Fibroblast of the conjunctiva (primary cell): ENCODE measurements around the gene GALM.
"Not testable (repeated sequence)": the region's sequence is repeated elsewhere in the genome, so short reads cannot be mapped to it uniquely, and the experiment has no call there.

ENCODE experiments used
- DNase-seq: peaks from one replicate; pipeline ENCODE4 v3.0.0-alpha.2; 2010; ENCODE audit warnings: low read depth

Gene GALM

GRCh38 chr2:38742797-38743559 is 77.1 kb downstream of the GALM start:
- DNase-seq, result no peak

- no peak for DNase-seq
These were observed 77.9 kb downstream of the GALM start for GRCh38 chr2:38743672-38744398.

DNA sequence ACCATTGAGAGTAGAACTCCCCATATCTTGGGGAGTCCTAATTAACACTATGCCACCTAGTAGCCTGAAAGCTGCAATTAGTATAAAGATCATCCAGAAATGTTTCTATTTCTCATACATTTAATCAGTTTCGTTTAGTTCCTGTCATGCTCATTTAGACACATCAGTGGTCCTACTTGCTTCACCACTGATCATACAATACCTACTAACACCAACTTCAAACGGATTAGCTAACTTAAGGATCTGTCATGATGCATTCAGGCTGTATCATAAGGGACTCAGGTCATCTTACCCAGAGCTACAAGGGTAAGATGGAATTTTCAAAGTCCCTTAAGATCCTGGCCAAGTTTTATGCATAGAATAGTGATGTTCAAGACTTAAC is 78.5 kb downstream of the GALM start:
- no peak for DNase-seq

- no peak for DNase-seq
These were observed 79.4 kb downstream of the GALM start for GRCh38 chr2:38745267-38745666.

DNA sequence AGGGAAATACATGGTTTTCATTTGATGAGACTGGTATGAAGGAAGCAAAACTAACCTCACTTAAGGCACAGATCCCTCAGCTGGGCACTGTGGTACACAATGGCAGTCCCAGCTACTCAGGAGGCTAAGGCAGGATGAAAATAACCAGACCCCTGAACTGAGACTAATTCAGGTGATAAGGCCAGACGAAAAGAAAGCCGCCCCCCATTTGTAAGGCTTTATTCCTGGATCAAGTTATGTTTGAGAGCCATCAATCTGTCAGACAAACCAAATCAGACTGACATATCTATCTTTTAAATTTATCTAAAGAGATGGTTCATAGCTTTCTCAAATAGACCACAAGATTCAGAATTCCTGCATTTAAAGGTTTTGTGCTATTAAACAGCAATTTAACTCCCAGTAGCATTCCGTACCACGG is 81.1 kb downstream of the GALM start:
- no peak for DNase-seq

DNA sequence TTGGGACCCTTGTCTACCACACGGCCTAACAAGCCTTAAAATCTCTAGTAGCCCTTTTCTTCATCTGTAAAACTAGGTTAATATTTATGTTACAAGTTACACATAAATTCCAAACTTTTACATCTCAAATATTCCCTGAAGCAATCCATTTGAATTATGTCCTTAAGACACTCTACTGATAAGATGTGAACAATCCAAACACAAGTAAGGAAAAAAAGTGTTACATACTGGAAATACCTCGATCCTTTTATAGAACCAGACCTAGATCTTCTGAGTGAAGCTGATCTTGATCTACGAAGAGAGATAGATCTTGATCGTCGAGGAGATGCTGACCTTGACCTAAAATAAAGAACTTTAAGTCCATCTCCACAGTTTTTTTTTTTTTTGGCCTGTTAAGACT is 81.9 kb downstream of the GALM start:
- no peak for DNase-seq

- no peak for DNase-seq
These were observed 82.5 kb downstream of the GALM start for GRCh38 chr2:38748391-38748790.

DNA sequence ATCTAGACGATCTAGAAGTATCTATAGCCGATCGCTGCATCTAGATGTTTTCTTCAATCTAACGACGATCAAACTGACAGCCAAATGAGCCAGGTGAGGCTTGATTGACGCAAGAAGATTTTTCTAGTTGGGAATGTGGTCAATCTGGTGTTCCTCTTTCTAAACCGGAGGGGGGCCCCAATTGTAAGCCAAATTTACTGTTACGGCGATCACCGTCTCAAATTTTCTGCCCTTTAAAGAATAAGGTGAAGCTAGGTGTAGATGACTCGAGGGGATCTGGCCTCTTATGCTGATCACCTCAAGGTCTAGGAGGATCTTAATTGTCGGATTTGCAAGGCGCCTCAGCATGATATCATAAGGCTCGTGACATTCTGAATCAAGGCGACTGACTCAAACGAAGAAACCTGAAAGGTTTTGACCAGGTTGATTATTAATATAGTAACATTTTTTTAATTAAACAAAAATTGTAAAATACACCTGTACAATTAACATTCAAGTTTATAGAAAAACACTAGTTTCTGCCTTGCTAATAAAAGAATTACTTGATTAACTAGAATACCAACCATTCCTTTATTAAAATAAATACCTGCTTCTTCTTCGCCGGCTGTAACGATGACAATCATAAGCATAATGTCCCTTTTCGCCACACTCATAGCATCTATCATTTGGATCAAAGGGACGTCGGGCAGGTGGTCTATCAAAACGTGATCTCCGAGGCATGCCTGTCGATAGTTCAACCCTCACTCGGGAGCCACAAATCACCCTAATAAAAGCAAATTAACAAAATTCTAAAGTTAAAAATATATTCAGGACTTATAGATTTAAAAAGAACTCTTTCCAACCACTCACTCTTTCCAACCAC is 83.3 kb downstream of the GALM start:
- no peak for DNase-seq

- no peak for DNase-seq
These were observed 84.3 kb downstream of the GALM start for GRCh38 chr2:38750011-38750890.

- DNase-seq, result peak; percentile 99
These were observed 85.1 kb downstream of the GALM start, which contains the start of gene SRSF7 for GRCh38 chr2:38750891-38751595. SRSF7 (minus strand) TSS chr2:38751361; CDS start chr2:38751256, 105 bp downstream.

GRCh38 chr2:38751596-38752410 is 85.9 kb downstream of the GALM start:
- DNase-seq, result no peak

DNA sequence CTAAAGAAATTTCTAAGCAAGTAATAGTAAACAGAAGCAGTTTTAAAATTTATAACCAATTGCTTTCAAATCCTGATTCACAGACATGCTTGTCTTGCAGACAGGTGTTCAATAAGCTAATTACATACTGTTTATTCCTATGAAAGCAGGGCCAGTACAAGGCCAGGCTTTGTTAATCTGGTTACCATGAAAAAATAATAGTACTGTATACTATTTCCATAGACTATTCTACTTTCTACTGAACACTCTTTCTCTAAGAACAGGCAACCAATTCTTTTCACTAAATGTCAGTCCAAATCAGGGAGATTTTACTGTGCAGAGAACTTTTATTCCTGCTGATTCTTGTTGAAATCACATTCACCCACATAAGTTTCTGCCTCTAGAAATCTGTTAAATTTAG is 88.1 kb downstream of the GALM start:
- no peak for DNase-seq

- no peak for DNase-seq
These were observed 88.6 kb downstream of the GALM start for GRCh38 chr2:38754506-38754905.

DNA sequence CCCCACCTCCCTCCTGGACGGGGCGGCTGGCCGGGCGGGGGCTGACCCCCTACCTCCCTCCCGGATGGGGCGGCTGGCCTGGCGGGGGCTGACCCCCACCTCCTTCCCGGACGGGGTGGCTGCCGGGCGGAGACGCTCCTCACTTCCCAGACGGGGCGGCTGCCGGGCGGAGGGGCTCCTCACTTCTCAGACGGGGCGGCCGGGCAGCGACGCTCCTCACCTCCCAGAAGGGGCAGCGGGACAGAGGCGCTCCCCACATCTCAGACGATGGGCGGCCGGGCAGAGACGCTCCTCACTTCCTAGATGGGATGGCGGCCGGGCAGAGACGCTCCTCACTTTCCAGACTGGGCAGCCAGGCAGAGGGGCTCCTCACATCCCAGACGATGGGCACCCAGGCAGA is 90.0 kb downstream of the GALM start:
- DNase-seq, result not testable (repeated sequence)

DNA sequence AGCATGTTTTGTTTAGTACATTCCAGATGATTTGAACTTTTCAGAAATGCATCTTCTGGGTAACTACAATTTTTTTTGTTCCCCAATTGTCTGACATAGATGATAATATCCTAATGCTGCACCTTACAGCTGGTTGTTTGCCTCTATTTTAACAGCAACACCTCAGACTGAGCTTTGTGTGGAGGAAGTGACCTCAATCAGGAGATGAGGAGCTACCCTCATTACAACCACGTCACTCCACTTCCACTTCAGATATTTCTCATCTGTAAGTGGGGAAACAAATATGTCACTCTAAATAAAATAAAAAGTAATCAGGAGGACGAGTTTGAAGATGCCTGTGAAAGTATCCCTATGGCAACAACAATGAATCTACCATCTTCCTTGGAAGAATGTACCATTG is 97.3 kb downstream of the GALM start:
- no peak for DNase-seq

DNA sequence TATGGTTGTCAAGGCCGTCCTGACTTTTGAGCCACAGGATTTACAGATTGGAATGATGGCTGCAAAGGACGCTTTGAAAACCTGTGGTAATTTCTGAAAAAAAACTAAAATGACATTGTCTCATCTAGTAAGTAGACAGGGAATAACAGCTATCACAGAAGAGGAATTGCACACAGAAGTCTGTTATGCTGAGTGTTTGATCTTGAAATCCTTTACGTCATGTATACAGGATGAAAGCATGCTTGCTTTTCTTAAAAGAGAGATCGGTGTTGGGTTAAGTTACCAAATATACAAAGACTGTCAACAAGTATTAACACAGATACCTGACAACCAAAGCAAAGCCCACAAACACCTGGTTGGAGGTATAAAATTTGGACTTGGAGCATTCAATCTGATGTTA is 97.8 kb downstream of the GALM start:
- DNase-seq, result no peak

- no peak for DNase-seq
These were observed 99.2 kb downstream of the GALM start for GRCh38 chr2:38765149-38765548.

- no peak for DNase-seq
These were observed 99.6 kb downstream of the GALM start for GRCh38 chr2:38765551-38765950.

- DNase-seq, result no peak
These were observed 105.7 kb downstream of the GALM start for GRCh38 chr2:38771632-38772031.
